ENCODE measurements around the gene C17orf107.
A peak's percentile ranks its signal among the peaks of the same experiment; 100 is the strongest.
"Not testable (repeated sequence)": the region's sequence is repeated elsewhere in the genome, so short reads cannot be mapped to it uniquely, and the experiment has no call there.

Gene C17orf107

GRCh38 chr17:4899341-4900230, at the start of gene C17orf107:
Gene C17orf107 (plus strand): TSS chr17:4899536. CDS start chr17:4899763, 227 bp downstream.
- DNase-seq = no peak

GRCh38 chr17:4850246-4850645, 49.1 kb upstream of the C17orf107 start:
- no peak for DNase-seq

GRCh38 chr17:4851084-4851483, 48.3 kb upstream of the C17orf107 start:
- no peak for DNase-seq

GRCh38 chr17:4852567-4853207, 46.6 kb upstream of the C17orf107 start:
- DNase-seq = peak; percentile 72

GRCh38 chr17:4853208-4853671, 46.1 kb upstream of the C17orf107 start:
- DNase-seq = no peak

GRCh38 chr17:4854111-4854681, 45.1 kb upstream of the C17orf107 start:
- DNase-seq = peak; percentile 90

- DNase-seq = no peak
Observed at GRCh38 chr17:4856271-4856936, 42.9 kb upstream of the C17orf107 start.

GRCh38 chr17:4856937-4857314, 42.4 kb upstream of the C17orf107 start:
- no peak for DNase-seq

- not testable (repeated sequence) for DNase-seq
Observed at GRCh38 chr17:4857347-4857746, 42.0 kb upstream of the C17orf107 start.

- no peak for DNase-seq
Observed at GRCh38 chr17:4858068-4858881, 41.1 kb upstream of the C17orf107 start.

GRCh38 chr17:4858882-4859260, 40.5 kb upstream of the C17orf107 start:
- no peak for DNase-seq

- DNase-seq = no peak
Observed at GRCh38 chr17:4859816-4860625, 39.3 kb upstream of the C17orf107 start.

GRCh38 chr17:4860651-4861050, 38.7 kb upstream of the C17orf107 start:
- DNase-seq = no peak

GRCh38 chr17:4861052-4861451, 38.3 kb upstream of the C17orf107 start:
- DNase-seq = no peak

GRCh38 chr17:4862720-4863119, 36.6 kb upstream of the C17orf107 start:
- no peak for DNase-seq

GRCh38 chr17:4863321-4863720, 36.0 kb upstream of the C17orf107 start:
- no peak for DNase-seq

- not testable (repeated sequence) for DNase-seq
Observed at GRCh38 chr17:4867535-4867934, 31.8 kb upstream of the C17orf107 start.

- not testable (repeated sequence) for DNase-seq
Observed at GRCh38 chr17:4869058-4869998, 30.0 kb upstream of the C17orf107 start.

- DNase-seq = no peak
Observed at GRCh38 chr17:4870855-4871254, 28.5 kb upstream of the C17orf107 start.

GRCh38 chr17:4872786-4873185, 26.6 kb upstream of the C17orf107 start:
- no peak for DNase-seq
